Measurements from ENCODE around the gene TMEM131. TPM values are rescaled to one million over a fixed set of nuclear protein-coding genes. Genes with fewer than 3 reads are reported as not detected.

The TMEM131 gene
- total RNA-seq, 1 donor from 2014 or later: 20.0 TPM

DNA sequence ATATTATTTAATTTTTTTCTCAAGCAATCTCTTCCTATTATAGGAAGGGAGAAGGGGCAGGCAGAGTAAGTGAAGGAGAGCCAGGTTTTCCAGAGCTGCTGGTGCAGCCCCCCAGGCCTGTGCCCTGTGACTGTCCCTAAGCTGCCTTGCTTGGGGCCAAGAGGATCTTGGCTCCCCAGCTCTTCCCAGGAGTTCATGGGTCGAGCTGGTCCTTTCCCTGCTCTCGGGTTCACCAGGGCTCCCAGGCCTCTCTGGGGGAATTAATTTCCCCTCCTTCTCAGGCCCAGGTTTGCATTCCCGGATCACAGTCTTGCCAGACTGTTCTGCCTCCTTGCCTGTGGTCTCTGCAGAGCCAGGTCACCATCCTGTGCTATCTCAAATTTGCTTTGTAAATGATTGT is 12.7 kb upstream of the TMEM131 start:
- H3K4me1 ChIP-seq: no peaks in the 10 kb centered on the region
- intact Hi-C loops (cut with DNase I): no loop called here

DNA sequence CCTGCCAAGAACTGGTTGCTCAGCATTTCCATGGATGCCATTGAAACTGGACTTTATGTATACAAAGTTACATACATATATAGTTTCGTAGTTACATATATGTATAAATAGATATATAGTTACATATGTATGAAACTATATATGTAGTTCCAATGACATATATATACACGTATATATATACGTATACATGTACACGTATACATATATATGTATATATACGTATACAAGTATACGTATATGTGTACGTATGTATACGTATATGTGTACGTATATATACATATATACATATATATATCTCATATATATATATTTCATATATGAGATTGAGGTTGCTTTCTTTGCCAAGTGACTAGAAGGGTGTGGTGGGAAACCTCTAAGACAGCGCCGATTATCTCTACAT is 10.6 kb upstream of the TMEM131 start:
- Histone ChIP-seq H3K4me1 (no peaks in the 10 kb centered on the region), H3K27me3 (no peaks in the 10 kb centered on the region), H3K9me3 (no peaks in the 10 kb centered on the region), H3K36me3 (no peaks in the 10 kb centered on the region), H3K4me3 (no peak overlapping the region), H3K27ac (no peak overlapping the region)
- intact Hi-C loops (cut with DNase I): no loop called here
- TF ChIP-seq, protein P1, sequence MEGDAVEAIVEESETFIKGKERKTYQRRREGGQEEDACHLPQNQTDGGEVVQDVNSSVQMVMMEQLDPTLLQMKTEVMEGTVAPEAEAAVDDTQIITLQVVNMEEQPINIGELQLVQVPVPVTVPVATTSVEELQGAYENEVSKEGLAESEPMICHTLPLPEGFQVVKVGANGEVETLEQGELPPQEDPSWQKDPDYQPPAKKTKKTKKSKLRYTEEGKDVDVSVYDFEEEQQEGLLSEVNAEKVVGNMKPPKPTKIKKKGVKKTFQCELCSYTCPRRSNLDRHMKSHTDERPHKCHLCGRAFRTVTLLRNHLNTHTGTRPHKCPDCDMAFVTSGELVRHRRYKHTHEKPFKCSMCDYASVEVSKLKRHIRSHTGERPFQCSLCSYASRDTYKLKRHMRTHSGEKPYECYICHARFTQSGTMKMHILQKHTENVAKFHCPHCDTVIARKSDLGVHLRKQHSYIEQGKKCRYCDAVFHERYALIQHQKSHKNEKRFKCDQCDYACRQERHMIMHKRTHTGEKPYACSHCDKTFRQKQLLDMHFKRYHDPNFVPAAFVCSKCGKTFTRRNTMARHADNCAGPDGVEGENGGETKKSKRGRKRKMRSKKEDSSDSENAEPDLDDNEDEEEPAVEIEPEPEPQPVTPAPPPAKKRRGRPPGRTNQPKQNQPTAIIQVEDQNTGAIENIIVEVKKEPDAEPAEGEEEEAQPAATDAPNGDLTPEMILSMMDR (IDR thresholded peaks at IDR 0.05): no peak
- no peak for DNase-seq (ENCODE audit: low spot score in 2 of 2)

More for the DNA sequence above, 12.7 kb upstream of the TMEM131 start:
- no peak for DNase-seq (ENCODE audit: low spot score in 2 of 2)
- H3K36me3 ChIP-seq: no peaks in the 10 kb centered on the region
- TF ChIP-seq, protein P1 (IDR thresholded peaks at IDR 0.05): no peak
- no peaks in the 10 kb centered on the region for H3K9me3 ChIP-seq
- H3K27ac ChIP-seq: no peak overlapping the region
- no peaks in the 10 kb centered on the region for H3K27me3 ChIP-seq
- H3K4me3 ChIP-seq: no peak overlapping the region

DNA sequence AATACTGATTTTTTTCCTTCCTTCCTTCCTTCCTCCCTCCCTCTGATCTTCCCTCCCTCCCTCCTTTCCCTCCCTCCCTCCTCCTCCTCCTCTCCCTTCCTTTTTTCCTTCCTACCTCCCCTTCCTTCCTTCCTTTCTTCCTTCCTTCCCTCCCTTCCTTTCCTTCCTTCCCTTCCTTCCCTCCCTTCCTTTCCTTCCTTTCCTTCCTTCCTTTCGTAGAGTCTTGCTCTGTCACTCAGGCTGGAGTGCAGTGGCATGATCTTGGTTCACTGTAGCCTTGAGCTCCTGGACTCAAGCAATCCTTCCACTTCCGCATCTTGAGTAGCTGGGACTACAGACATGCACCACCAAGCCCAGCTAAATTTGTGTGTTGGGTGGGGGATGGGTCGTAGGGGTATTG is 8.9 kb upstream of the TMEM131 start:
- H3K27me3 ChIP-seq: no peaks in the 10 kb centered on the region

DNA sequence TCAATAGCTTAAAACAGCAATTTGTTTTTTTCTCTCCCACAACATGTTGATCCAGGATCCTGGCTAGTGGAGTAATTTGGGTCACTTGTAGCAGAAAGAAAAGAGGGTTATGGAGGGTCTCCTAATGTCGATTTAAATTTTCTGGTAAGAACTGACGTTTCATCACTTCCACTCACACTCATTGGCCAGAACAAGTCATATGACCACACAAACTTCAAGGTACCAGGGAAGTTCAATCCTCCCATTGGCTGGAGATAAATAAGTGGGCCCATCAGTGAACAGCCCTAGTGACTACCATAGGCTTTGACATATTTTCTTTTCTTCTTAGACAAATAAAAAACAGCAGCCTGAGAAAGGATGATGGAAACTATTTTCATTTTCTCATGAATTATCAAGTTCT is 8.3 kb upstream of the TMEM131 start:
- TF ChIP-seq, protein P1 (IDR thresholded peaks at IDR 0.05): no peak
- intact Hi-C loops (cut with DNase I): no loop called here
- Histone ChIP-seq H3K27me3 (no peaks in the 10 kb centered on the region), H3K9me3 (no peaks in the 10 kb centered on the region), H3K4me1 (no peaks in the 10 kb centered on the region), H3K36me3 (no peaks in the 10 kb centered on the region), H3K4me3 (no peak overlapping the region), H3K27ac (no peak overlapping the region)
- DNase-seq (ENCODE audit: low spot score in 2 of 2): no peak

More for the DNA sequence above, 8.9 kb upstream of the TMEM131 start:
- Histone ChIP-seq H3K4me3 (no peak overlapping the region), H3K27ac (no peak overlapping the region), H3K36me3 (no peaks in the 10 kb centered on the region), H3K9me3 (no peaks in the 10 kb centered on the region), H3K4me1 (no peaks in the 10 kb centered on the region)
- no peak for DNase-seq (ENCODE audit: low spot score in 2 of 2)
- TF ChIP-seq, protein P1 (IDR thresholded peaks at IDR 0.05): no peak
- intact Hi-C loops (cut with DNase I): no loop called here

DNA sequence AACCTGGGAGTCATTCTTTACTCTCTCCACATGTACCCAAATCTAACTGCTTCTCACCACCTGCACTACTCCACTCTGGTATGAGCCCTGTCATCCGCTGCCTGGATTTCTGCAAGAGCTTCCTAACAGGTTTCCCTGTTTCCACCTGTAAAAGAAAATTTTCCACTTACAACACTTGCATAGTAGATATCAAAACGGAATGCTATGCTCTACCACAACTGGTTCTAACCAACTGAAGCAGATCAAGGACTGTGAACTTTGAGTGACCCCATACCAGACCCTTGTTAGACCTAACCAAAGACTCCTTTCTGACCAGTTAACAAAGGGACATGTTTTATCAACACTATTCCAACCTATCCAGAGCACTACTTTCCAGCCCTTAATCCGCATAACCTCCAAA is 3.8 kb upstream of the TMEM131 start:
- H3K4me1 ChIP-seq: no peaks in the 10 kb centered on the region
- no peaks in the 10 kb centered on the region for H3K36me3 ChIP-seq
- no peak for DNase-seq (ENCODE audit: low spot score in 2 of 2)
- intact Hi-C loops (cut with DNase I): loop anchor here (5.0 kb wide), 5 partner anchors 148 to 352 kb away; partner anchors contain the start of genes ACTR1B and COX5B
- no peak overlapping the region for H3K4me3 ChIP-seq
- H3K27me3 ChIP-seq: no peaks in the 10 kb centered on the region
- H3K9me3 ChIP-seq: no peaks in the 10 kb centered on the region
- no peak overlapping the region for H3K27ac ChIP-seq
- TF ChIP-seq, protein P1 (IDR thresholded peaks at IDR 0.05): no peak

Measured in ascending aorta (tissue), 2 donors.